ENCODE data around the gene PRDM11. TPM values are rescaled to one million over a fixed set of nuclear protein-coding genes. Genes with fewer than 3 reads are reported as not detected.

Gene PRDM11
- total RNA-seq, 1 donor from 2014 or later: 23.6 TPM

- Mint-ChIP-seq H3K4me1 (peaks cover 35% of the 10 kb centered on the region), H3K27me3 (no peaks in the 10 kb centered on the region), H3K27ac (no peak overlapping the region), H3K36me3 (ENCODE audit: low read depth) (no peaks in the 10 kb centered on the region), H3K4me3 (no peak overlapping the region), H3K9me3 (no peaks in the 10 kb centered on the region)
- ChIA-PET POLR2A (no interaction called here), CTCF (no interaction called here)
- no peak for DNase-seq
- no peak for TF ChIP-seq CTCF (IDR thresholded peaks at IDR 0.05)
- no peak for ATAC-seq (ENCODE audit: low read depth)
- intact Hi-C loops (cut with micrococcal nuclease): loop anchor here (2.0 kb wide), 1 partner anchor 15 kb away; no protein-coding TSS in a partner anchor
Measured at GRCh38 chr11:45165386-45165785, 18.9 kb downstream of the PRDM11 start.

- H3K4me3 Mint-ChIP-seq: no peak overlapping the region
- no peak for DNase-seq
- intact Hi-C loops (cut with micrococcal nuclease): loop anchor here (2.0 kb wide), 1 partner anchor 15 kb away; no protein-coding TSS in a partner anchor
- POLR2A ChIA-PET: no interaction called here
- ATAC-seq (ENCODE audit: low read depth): no peak
- peaks cover 37% of the 10 kb centered on the region for H3K4me1 Mint-ChIP-seq
- TF ChIP-seq CTCF (IDR thresholded peaks at IDR 0.05): no peak
- CTCF ChIA-PET: no interaction called here
- no peaks in the 10 kb centered on the region for H3K27me3 Mint-ChIP-seq
- no peak overlapping the region for H3K27ac Mint-ChIP-seq
- H3K9me3 Mint-ChIP-seq: no peaks in the 10 kb centered on the region
- H3K36me3 Mint-ChIP-seq (ENCODE audit: low read depth): no peaks in the 10 kb centered on the region
Measured at GRCh38 chr11:45165806-45166603, 19.6 kb downstream of the PRDM11 start.

GRCh38 chr11:45166604-45166897 lies 20.1 kb downstream of the PRDM11 start:
- CTCF ChIA-PET: no interaction called here
- H3K27ac Mint-ChIP-seq: no peak overlapping the region
- H3K36me3 Mint-ChIP-seq (ENCODE audit: low read depth): no peaks in the 10 kb centered on the region
- no peak for ATAC-seq (ENCODE audit: low read depth)
- POLR2A ChIA-PET: no interaction called here
- H3K27me3 Mint-ChIP-seq: no peaks in the 10 kb centered on the region
- H3K4me3 Mint-ChIP-seq: no peak overlapping the region
- no peak for TF ChIP-seq CTCF (IDR thresholded peaks at IDR 0.05)
- no peaks in the 10 kb centered on the region for H3K9me3 Mint-ChIP-seq
- intact Hi-C loops (cut with micrococcal nuclease): no loop called here
- peaks cover 40% of the 10 kb centered on the region for H3K4me1 Mint-ChIP-seq
- no peak for DNase-seq

GRCh38 chr11:45167283-45167682 lies 20.8 kb downstream of the PRDM11 start:
- TF ChIP-seq CTCF (IDR thresholded peaks at IDR 0.05): no peak
- Mint-ChIP-seq H3K27me3 (no peaks in the 10 kb centered on the region), H3K27ac (no peak overlapping the region), H3K4me3 (no peak overlapping the region), H3K36me3 (ENCODE audit: low read depth) (no peaks in the 10 kb centered on the region), H3K4me1 (peaks cover 39% of the 10 kb centered on the region), H3K9me3 (no peaks in the 10 kb centered on the region)
- intact Hi-C loops (cut with micrococcal nuclease): no loop called here
- POLR2A ChIA-PET: no interaction called here
- CTCF ChIA-PET: no interaction called here
- ATAC-seq (ENCODE audit: low read depth) (no peak), DNase-seq (no peak)

GRCh38 chr11:45168366-45169130 lies 22.1 kb downstream of the PRDM11 start:
- H3K36me3 Mint-ChIP-seq (ENCODE audit: low read depth): no peaks in the 10 kb centered on the region
- ATAC-seq (ENCODE audit: low read depth) (no peak), DNase-seq (no peak)
- no peak overlapping the region for H3K27ac Mint-ChIP-seq
- CTCF ChIA-PET: no interaction called here
- no peaks in the 10 kb centered on the region for H3K9me3 Mint-ChIP-seq
- H3K4me3 Mint-ChIP-seq: no peak overlapping the region
- H3K4me1 Mint-ChIP-seq: peaks cover 27% of the 10 kb centered on the region
- POLR2A ChIA-PET: no interaction called here
- TF ChIP-seq CTCF (IDR thresholded peaks at IDR 0.05): no peak
- intact Hi-C loops (cut with micrococcal nuclease): no loop called here
- H3K27me3 Mint-ChIP-seq: no peaks in the 10 kb centered on the region

Measured in activated B cell treated with CpG ODN at 0.5 μM for 24 hours (primary cell).